ENCODE measurements around the gene CALD1.

The CALD1 gene

GRCh38 chr7:134892963-134893362 is 113.5 kb downstream of the CALD1 start:
- no peak overlapping the region for H3K4me3 ChIP-seq (ENCODE audit: extremely low read depth, insufficient read depth, low read length, poor library complexity, severe bottlenecking)
- peaks cover 84% of the 10 kb centered on the region for H3K36me3 ChIP-seq (ENCODE audit: control insufficient read depth, insufficient read depth, low read length)
- peaks cover 33% of the 10 kb centered on the region for H3K4me1 ChIP-seq (ENCODE audit: control insufficient read depth, insufficient read depth, low read length, poor library complexity, severe bottlenecking)
- peaks cover 32% of the 10 kb centered on the region for H3K9me3 ChIP-seq (ENCODE audit: control insufficient read depth, low read length)
- H3K27ac ChIP-seq (ENCODE audit: low read depth, low read length, severe bottlenecking): peak overlapping the region; percentile 49
- 71 to 86% methylated on average over 3 of the region's 3 CpGs for WGBS, 2 experiments (ENCODE audit: insufficient coverage in 2 of 2)

DNA sequence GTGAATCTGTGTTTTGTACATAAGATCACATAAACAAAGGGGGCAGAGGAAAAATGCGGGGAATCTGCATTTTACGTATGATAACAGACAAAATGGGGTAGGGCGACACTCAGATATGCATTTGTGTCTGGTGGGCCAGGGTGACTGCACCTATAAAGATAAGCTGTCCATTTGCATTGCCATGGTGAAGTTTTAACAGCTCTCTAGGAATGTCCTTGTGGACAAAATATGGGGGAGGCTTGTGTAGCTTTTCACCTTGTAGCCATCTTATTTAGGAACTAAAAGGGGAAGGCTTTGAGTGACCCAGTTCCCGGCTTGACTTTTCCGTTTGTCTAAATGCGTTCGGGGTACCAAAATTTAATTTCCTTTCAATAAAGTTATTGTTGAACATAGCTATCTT is 114.5 kb downstream of the CALD1 start:
- 38 to 100% methylated on average over 1 to 4 of the region's 7 CpGs for WGBS, 2 experiments (ENCODE audit: insufficient coverage in 2 of 2)
- Histone ChIP-seq H3K4me3 (ENCODE audit: extremely low read depth, insufficient read depth, low read length, poor library complexity, severe bottlenecking) (no peak overlapping the region), H3K9me3 (ENCODE audit: control insufficient read depth, low read length) (peaks cover 32% of the 10 kb centered on the region), H3K36me3 (ENCODE audit: control insufficient read depth, insufficient read depth, low read length) (peaks cover 77% of the 10 kb centered on the region), H3K27ac (ENCODE audit: low read depth, low read length, severe bottlenecking) (peak overlapping the region; percentile 30), H3K4me1 (ENCODE audit: control insufficient read depth, insufficient read depth, low read length, poor library complexity, severe bottlenecking) (peaks cover 25% of the 10 kb centered on the region)

- no CpG with 5 or more reads among the region's 1 CpG for WGBS, 2 experiments (ENCODE audit: insufficient coverage in 2 of 2)
- H3K36me3 ChIP-seq (ENCODE audit: control insufficient read depth, insufficient read depth, low read length): peaks cover 75% of the 10 kb centered on the region
Observed at GRCh38 chr7:134894928-134895327, 115.5 kb downstream of the CALD1 start.

DNA sequence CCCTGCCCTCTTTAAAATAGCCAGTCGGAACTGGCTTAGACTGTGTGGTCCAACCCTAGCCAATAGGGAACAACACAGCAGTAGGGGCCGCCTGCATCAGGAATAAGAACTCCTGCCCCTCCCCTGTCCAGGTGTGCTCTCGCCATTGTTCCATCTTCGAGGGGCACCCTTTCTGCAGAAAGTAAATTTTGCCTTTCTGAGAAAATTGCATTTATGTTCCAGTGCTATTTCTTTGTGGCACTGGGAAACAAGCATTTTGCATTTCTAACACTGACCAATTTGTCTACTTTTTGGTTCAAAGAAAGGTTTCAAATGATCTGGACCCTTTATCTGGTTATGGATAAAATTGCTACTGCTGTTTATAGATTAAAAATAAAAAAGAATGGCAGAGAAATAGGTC is 116.6 kb downstream of the CALD1 start:
- H3K27ac ChIP-seq (ENCODE audit: low read depth, low read length, severe bottlenecking): no peak overlapping the region

More at GRCh38 chr7:134894928-134895327, 115.5 kb downstream of the CALD1 start:
- H3K4me1 ChIP-seq (ENCODE audit: control insufficient read depth, insufficient read depth, low read length, poor library complexity, severe bottlenecking): peaks cover 26% of the 10 kb centered on the region
- H3K4me3 ChIP-seq (ENCODE audit: extremely low read depth, insufficient read depth, low read length, poor library complexity, severe bottlenecking): no peak overlapping the region
- no peak overlapping the region for H3K27ac ChIP-seq (ENCODE audit: low read depth, low read length, severe bottlenecking)
- peaks cover 32% of the 10 kb centered on the region for H3K9me3 ChIP-seq (ENCODE audit: control insufficient read depth, low read length)

GRCh38 chr7:134897936-134898335 is 118.5 kb downstream of the CALD1 start:
- peaks cover 81% of the 10 kb centered on the region for H3K36me3 ChIP-seq (ENCODE audit: control insufficient read depth, insufficient read depth, low read length)
- peaks cover 30% of the 10 kb centered on the region for H3K4me1 ChIP-seq (ENCODE audit: control insufficient read depth, insufficient read depth, low read length, poor library complexity, severe bottlenecking)
- H3K9me3 ChIP-seq (ENCODE audit: control insufficient read depth, low read length): peaks cover 30% of the 10 kb centered on the region
- H3K4me3 ChIP-seq (ENCODE audit: extremely low read depth, insufficient read depth, low read length, poor library complexity, severe bottlenecking): no peak overlapping the region
- no peak overlapping the region for H3K27ac ChIP-seq (ENCODE audit: low read depth, low read length, severe bottlenecking)
- WGBS, 2 experiments (ENCODE audit: insufficient coverage in 2 of 2): 100% methylated on average over 4 to 5 of the region's 7 CpGs

More for the DNA sequence above, 116.6 kb downstream of the CALD1 start:
- Histone ChIP-seq H3K9me3 (ENCODE audit: control insufficient read depth, low read length) (peaks cover 32% of the 10 kb centered on the region), H3K36me3 (ENCODE audit: control insufficient read depth, insufficient read depth, low read length) (peaks cover 75% of the 10 kb centered on the region), H3K4me1 (ENCODE audit: control insufficient read depth, insufficient read depth, low read length, poor library complexity, severe bottlenecking) (peaks cover 27% of the 10 kb centered on the region), H3K4me3 (ENCODE audit: extremely low read depth, insufficient read depth, low read length, poor library complexity, severe bottlenecking) (no peak overlapping the region)
- WGBS, 2 experiments (ENCODE audit: insufficient coverage in 2 of 2): 94 to 100% methylated on average over 2 to 3 of the region's 4 CpGs

DNA sequence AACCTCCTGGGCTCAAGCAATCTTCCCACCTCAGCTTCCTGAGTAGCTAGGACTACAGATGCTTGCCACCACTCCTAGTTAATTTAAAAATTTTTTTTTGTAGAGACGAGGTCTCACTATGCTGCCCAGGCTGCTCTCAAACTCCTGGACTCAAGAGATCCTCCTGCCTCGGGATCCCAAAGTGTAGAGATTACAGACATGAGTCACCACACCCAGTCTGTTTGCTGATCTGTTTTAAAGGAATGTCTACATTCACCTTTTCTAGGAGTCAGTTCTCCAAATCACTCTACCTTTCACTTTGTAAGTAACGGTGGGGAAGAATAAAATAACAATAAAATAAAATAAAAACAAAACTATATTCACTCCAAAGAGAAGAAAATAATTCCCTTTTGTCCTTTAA is 120.3 kb downstream of the CALD1 start:
- H3K27ac ChIP-seq (ENCODE audit: low read depth, low read length, severe bottlenecking): peak overlapping the region; percentile 81
- peaks cover 19% of the 10 kb centered on the region for H3K9me3 ChIP-seq (ENCODE audit: control insufficient read depth, low read length)
- H3K4me1 ChIP-seq (ENCODE audit: control insufficient read depth, insufficient read depth, low read length, poor library complexity, severe bottlenecking): peaks cover 37% of the 10 kb centered on the region
- peaks cover 81% of the 10 kb centered on the region for H3K36me3 ChIP-seq (ENCODE audit: control insufficient read depth, insufficient read depth, low read length)
- H3K4me3 ChIP-seq (ENCODE audit: extremely low read depth, insufficient read depth, low read length, poor library complexity, severe bottlenecking): no peak overlapping the region
- WGBS, 2 experiments (ENCODE audit: insufficient coverage in 2 of 2): 83 to 100% methylated on average over 1 to 2 of the region's 3 CpGs

DNA sequence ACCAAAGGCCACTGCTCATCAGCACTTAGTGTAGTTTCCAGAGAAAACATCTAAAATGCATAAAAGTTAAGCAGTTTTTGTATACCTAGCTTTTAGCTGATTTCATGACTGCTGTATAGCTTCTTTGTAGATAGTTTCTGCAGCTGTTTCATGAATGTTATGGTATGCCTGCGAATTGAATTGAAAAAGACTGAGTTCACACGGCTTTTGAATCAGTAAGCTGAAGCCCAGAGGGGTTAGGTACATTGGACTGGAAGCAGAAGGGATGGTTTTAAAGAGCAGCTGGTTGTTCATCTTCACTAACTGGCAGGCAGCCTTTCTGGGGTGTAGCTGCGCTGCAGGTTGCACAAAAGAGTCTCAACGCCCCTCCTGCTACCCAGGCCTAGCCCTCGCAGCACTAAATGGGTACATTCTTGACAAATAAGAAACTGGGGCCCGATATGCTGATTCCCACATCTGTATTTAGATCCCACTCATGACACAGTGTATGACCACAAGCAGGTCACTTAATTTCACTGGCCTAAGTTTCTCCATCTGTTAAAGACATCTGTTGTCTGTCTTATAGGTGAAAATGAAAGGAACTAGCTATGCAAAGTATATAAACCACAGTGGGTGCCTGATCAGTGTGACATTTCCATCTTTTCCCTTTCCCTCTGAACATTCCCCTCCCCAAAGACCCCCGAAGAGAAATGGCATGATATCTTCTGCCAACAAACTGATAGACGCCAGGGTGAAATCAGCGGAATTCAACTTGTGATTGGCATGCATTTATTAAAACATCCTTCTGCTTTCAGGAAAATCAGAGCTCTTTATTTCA is 120.9 kb downstream of the CALD1 start:
- Histone ChIP-seq H3K27ac (ENCODE audit: low read depth, low read length, severe bottlenecking) (peak overlapping the region; percentile 49), H3K9me3 (ENCODE audit: control insufficient read depth, low read length) (peaks cover 16% of the 10 kb centered on the region), H3K4me3 (ENCODE audit: extremely low read depth, insufficient read depth, low read length, poor library complexity, severe bottlenecking) (no peak overlapping the region), H3K4me1 (ENCODE audit: control insufficient read depth, insufficient read depth, low read length, poor library complexity, severe bottlenecking) (peaks cover 42% of the 10 kb centered on the region), H3K36me3 (ENCODE audit: control insufficient read depth, insufficient read depth, low read length) (peaks cover 78% of the 10 kb centered on the region)
- 94 to 98% methylated on average over 8 to 9 of the region's 9 CpGs for WGBS, 2 experiments (ENCODE audit: insufficient coverage in 2 of 2)

DNA sequence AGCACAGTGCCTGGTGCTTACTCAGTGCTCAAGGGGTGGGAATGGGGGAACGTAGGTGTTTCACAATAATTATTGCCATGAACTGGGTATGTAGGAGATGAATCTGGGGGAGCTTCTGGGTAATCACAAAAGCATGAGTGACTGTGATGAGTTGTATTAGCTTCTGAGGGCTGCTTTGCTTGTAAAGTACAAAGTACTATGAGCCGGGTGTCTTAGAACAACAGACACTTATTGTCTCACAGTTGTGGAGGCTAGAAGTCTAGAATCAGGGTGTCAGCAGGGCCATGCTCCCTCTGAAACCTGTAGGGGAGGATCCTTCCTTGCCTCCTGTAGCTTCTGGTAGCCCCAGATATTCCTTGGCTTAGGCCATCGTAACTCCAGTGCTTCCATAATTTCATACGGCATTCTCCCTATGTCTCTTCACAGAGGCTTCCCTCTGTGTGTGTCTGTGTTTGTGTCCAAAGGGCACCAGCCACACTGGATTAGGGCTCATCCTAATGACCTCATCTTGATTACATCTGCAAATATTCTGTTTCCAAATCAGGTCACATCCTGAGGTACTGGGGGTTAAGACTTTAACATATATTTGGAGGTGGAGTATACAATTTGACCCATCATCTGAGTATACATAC is 122.1 kb downstream of the CALD1 start:
- peaks cover 73% of the 10 kb centered on the region for H3K36me3 ChIP-seq (ENCODE audit: control insufficient read depth, insufficient read depth, low read length)
- H3K4me3 ChIP-seq (ENCODE audit: extremely low read depth, insufficient read depth, low read length, poor library complexity, severe bottlenecking): no peak overlapping the region
- peaks cover 4% of the 10 kb centered on the region for H3K9me3 ChIP-seq (ENCODE audit: control insufficient read depth, low read length)
- no peak overlapping the region for H3K27ac ChIP-seq (ENCODE audit: low read depth, low read length, severe bottlenecking)
- WGBS, 2 experiments (ENCODE audit: insufficient coverage in 2 of 2): 93 to 96% methylated on average over 3 to 4 of the region's 4 CpGs
- H3K4me1 ChIP-seq (ENCODE audit: control insufficient read depth, insufficient read depth, low read length, poor library complexity, severe bottlenecking): peaks cover 46% of the 10 kb centered on the region

DNA sequence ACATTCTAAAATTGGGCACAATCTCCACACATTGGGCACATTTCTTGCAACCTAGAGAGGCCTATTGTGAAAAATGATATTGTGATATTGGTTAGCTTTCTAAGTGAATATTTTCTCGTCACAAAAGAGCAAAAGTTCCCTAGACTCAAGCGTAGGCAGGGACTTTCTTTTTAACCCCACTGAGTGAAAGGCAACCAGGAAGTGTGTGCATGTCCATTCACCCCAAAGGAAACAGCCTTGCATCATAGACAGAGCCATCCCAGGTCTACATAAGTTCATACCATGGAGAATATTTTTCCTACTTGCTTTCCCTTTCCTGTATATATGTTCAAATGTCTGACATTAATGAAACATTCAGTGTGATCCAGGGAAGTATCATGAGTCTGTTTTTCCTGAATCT is 122.6 kb downstream of the CALD1 start:
- Histone ChIP-seq H3K9me3 (ENCODE audit: control insufficient read depth, low read length) (no peaks in the 10 kb centered on the region), H3K4me3 (ENCODE audit: extremely low read depth, insufficient read depth, low read length, poor library complexity, severe bottlenecking) (no peak overlapping the region), H3K27ac (ENCODE audit: low read depth, low read length, severe bottlenecking) (no peak overlapping the region), H3K36me3 (ENCODE audit: control insufficient read depth, insufficient read depth, low read length) (peaks cover 67% of the 10 kb centered on the region), H3K4me1 (ENCODE audit: control insufficient read depth, insufficient read depth, low read length, poor library complexity, severe bottlenecking) (peaks cover 52% of the 10 kb centered on the region)
- WGBS, 2 experiments (ENCODE audit: insufficient coverage in 2 of 2): 89 to 100% methylated on average over 1 to 2 of the region's 2 CpGs

GRCh38 chr7:134903073-134903790 is 123.8 kb downstream of the CALD1 start:
- 98 to 100% methylated on average over 4 of the region's 5 CpGs for WGBS, 2 experiments (ENCODE audit: insufficient coverage in 2 of 2)
- no peak overlapping the region for H3K4me3 ChIP-seq (ENCODE audit: extremely low read depth, insufficient read depth, low read length, poor library complexity, severe bottlenecking)
- H3K9me3 ChIP-seq (ENCODE audit: control insufficient read depth, low read length): no peaks in the 10 kb centered on the region
- H3K4me1 ChIP-seq (ENCODE audit: control insufficient read depth, insufficient read depth, low read length, poor library complexity, severe bottlenecking): peaks cover 62% of the 10 kb centered on the region
- no peak overlapping the region for H3K27ac ChIP-seq (ENCODE audit: low read depth, low read length, severe bottlenecking)
- H3K36me3 ChIP-seq (ENCODE audit: control insufficient read depth, insufficient read depth, low read length): peaks cover 57% of the 10 kb centered on the region

Measured in mesodermal cell (in vitro differentiated cells).